HepG2 (cell line): ENCODE results near the gene CEP162. TPM values are rescaled to one million over a fixed set of nuclear protein-coding genes. Genes with fewer than 3 reads are reported as not detected.
"Not testable (repeated sequence)": the region's sequence is repeated elsewhere in the genome, so short reads cannot be mapped to it uniquely, and the experiment has no call there.

ENCODE experiments used
- ATAC-seq: fragments of 200-7000 bp; cut with Tn5 transposase; 3 replicates; pipeline ENCODE4 v1.9.1; 2020; ENCODE audit warnings: mild to moderate bottlenecking, moderate library complexity
- BruUV-seq: library from RNA; stranded (reverse); fragments of 400-500 nt; replicated peaks from 2 replicates; lab custom pipeline; 2021; lab: Mats Ljungman, UMichigan
- CTCF ChIA-PET: fragments of 300-600 bp; formaldehyde crosslinking; extraction: SDS; loops from one replicate; lab custom pipeline; 2021; ENCODE audit warnings: low total read pairs, inconsistent platforms, low intra/inter-chr PET ratio; lab: Yijun Ruan, JAX
- POLR2A ChIA-PET: fragments of 350-600 bp; sonication (Branson Sonifier 250); formaldehyde crosslinking; loops from one replicate; lab custom pipeline; 2020; ENCODE audit warnings: antibody characterized with exemption, inconsistent platforms; lab: Yijun Ruan, JAX
- DNase-seq: peaks from one replicate; pipeline ENCODE4 v3.0.0-alpha.2; 2015; ENCODE audit warnings: low spot score
- FAIRE-seq: peaks from 3 replicates; lab custom pipeline; 2011; peaks lifted over from hg19 to GRCh38; lab: Jason Lieb, UNC
- H2AFZ ChIP-seq: one replicate; pipeline ENCODE4 v1.6.1; 2011; ENCODE audit warnings: low read length, inconsistent platforms
- H3K27ac ChIP-seq: fragments of 300-600 bp; 3 replicates; pipeline ENCODE4 v1.8.0; 2011; ENCODE audit warnings: mixed run types, mild to moderate bottlenecking, mixed read lengths, low read length, inconsistent platforms; ENCODE audit not compliant: insufficient read depth; ENCODE audit errors: extremely low read length
- H3K27me3 ChIP-seq, 2 experiments: fragments of 200-600 bp in 1 of 2; 2 replicates in 1 of 2; 3 replicates in 1 of 2; pipeline versions ENCODE4 v1.6.0 to v1.8.0; 2011; ENCODE audit warnings: low read length in 2 of 2, mild to moderate bottlenecking in 2 of 2, moderate library complexity in 2 of 2, inconsistent platforms in 1 of 2; ENCODE audit not compliant: insufficient read depth in 2 of 2, control insufficient read depth in 1 of 2
- H3K36me3 ChIP-seq, 2 experiments: fragments of 200-600 bp in 1 of 2; replicated peaks in 1 of 2; 2 replicates in 1 of 2; 3 replicates in 1 of 2; pipeline versions ENCODE4 v1.5.1 to v1.8.0; 2011; ENCODE audit warnings: low read length in 2 of 2, inconsistent platforms in 1 of 2; ENCODE audit not compliant: insufficient read depth in 2 of 2, control insufficient read depth in 1 of 2
- H3K4me1 ChIP-seq: 2 replicates; pipeline ENCODE4 v1.5.1; 2012; ENCODE audit warnings: low read length, inconsistent platforms; ENCODE audit not compliant: insufficient read depth
- H3K4me2 ChIP-seq: 2 replicates; pipeline ENCODE4 v1.6.0; 2011; ENCODE audit warnings: low read depth, low read length, inconsistent platforms
- H3K4me3 ChIP-seq, 3 experiments: fragments of 200-600 bp in 1 of 3; sonication (generic), shearing (Covaris generic) in 1 of 3; replicated peaks in 1 of 3; 2 replicates each; pipeline ENCODE4 v1.5.1; 2011 to 2016; ENCODE audit warnings: low read length in 3 of 3, inconsistent platforms in 2 of 3, low read depth in 2 of 3, mild to moderate bottlenecking in 2 of 3, control low read depth in 1 of 3, mixed read lengths in 1 of 3; ENCODE audit not compliant: insufficient read depth in 1 of 3
- H3K79me2 ChIP-seq: one replicate; pipeline ENCODE4 v1.6.1; 2011; ENCODE audit warnings: low read length, inconsistent platforms; ENCODE audit not compliant: insufficient read depth
- H3K9ac ChIP-seq: 2 replicates; pipeline ENCODE4 v1.6.0; 2011; ENCODE audit warnings: mild to moderate bottlenecking, low read depth, low read length, inconsistent platforms; ENCODE audit not compliant: insufficient read depth
- H3K9me3 ChIP-seq: 2 replicates; pipeline ENCODE4 v1.5.1; 2012; ENCODE audit warnings: mild to moderate bottlenecking, low read length
- H4K20me1 ChIP-seq: 2 replicates; pipeline ENCODE4 v1.6.0; 2011; ENCODE audit warnings: inconsistent platforms, mild to moderate bottlenecking, low read length, moderate library complexity; ENCODE audit not compliant: insufficient read depth
- ATF7 ChIP-seq, 2 experiments: fragments of 450-650 bp in 1 of 2; sonication (generic) in 1 of 2; formaldehyde crosslinking in 1 of 2; IDR thresholded peaks; 2 replicates each; pipeline versions ENCODE4 v1.4.0 to v1.6.1; 2016 to 2020; ENCODE audit warnings: antibody characterized with exemption in 1 of 2, mild to moderate bottlenecking in 1 of 2, missing genetic modification reagents in 1 of 2
- CREB1 ChIP-seq, 2 experiments: fragments of 450-650 bp in 1 of 2; IDR thresholded peaks; 2 replicates each; pipeline ENCODE4 v1.6.1; 2016 to 2017; ENCODE audit warnings: control low read depth in 1 of 2, mild to moderate bottlenecking in 1 of 2, missing compliant biosample characterization in 1 of 2, missing genetic modification characterization in 1 of 2
- ISL2 ChIP-seq: sonication (generic); formaldehyde crosslinking; IDR thresholded peaks from 2 replicates; pipeline ENCODE4 v1.5.0; 2020; ENCODE audit warnings: missing genetic modification reagents
- NFYB ChIP-seq: sonication (generic); formaldehyde crosslinking; IDR thresholded peaks from 2 replicates; pipeline ENCODE4 v1.4.0; 2020; ENCODE audit warnings: missing genetic modification reagents
- NR3C1 ChIP-seq: sonication (generic); formaldehyde crosslinking; IDR thresholded peaks from 2 replicates; pipeline ENCODE4 v1.4.0; 2020; ENCODE audit warnings: missing genetic modification reagents
- SIN3A ChIP-seq: IDR thresholded peaks from 2 replicates; pipeline ENCODE4 v1.6.1; 2011; ENCODE audit warnings: low read depth, mild to moderate bottlenecking, control low read depth, low read length, borderline replicate concordance
- WIZ ChIP-seq: sonication (generic); formaldehyde crosslinking; IDR thresholded peaks from 2 replicates; pipeline ENCODE4 v1.5.1; 2020; ENCODE audit warnings: mild to moderate bottlenecking, missing genetic modification reagents
- ZNF333 ChIP-seq: sonication (generic); formaldehyde crosslinking; IDR thresholded peaks from 2 replicates; pipeline ENCODE4 v1.4.0; 2020; ENCODE audit warnings: mild to moderate bottlenecking, missing genetic modification reagents, borderline replicate concordance
- ZSCAN12 ChIP-seq: sonication (generic); formaldehyde crosslinking; IDR thresholded peaks from 2 replicates; pipeline ENCODE4 v1.9.0; 2021; ENCODE audit warnings: mild to moderate bottlenecking, missing genetic modification reagents
- WGBS: methylation state at CpG from one replicate; pipeline ENCODE4 v1.1.6; 2017; ENCODE audit warnings: low lambda C conversion rate; 5-methylcytosine and 5-hydroxymethylcytosine counted together
- in situ Hi-C: cut with HindIII; loops from 2 replicates; pipeline ENCODE4 v1.10.0; 2017; ENCODE audit warnings: low pct_unique_long_range_greater_than_20kb; ENCODE audit not compliant: extremely low pct_ligation_motif_present
- intact Hi-C: fragments of 100-400 bp; cut with micrococcal nuclease; formaldehyde crosslinking; loops from one replicate; pipeline ENCODE4 v1.10.0; 2022; ENCODE audit not compliant: unreplicated experiment
- polyA plus RNA-seq, 8 experiments: library from polyadenylated mRNA; depleted of rRNA in 3 of 8; stranded (reverse) in 7 of 8; unstranded in 1 of 8; fragments of >200 nt; fragmentation: Illumina TruSeq in 4 of 8; extraction: Trizol in 4 of 8; gene quantifications; 2 replicates each; pipeline versions ENCODE4 v1.2.1 to v1.2.3, GENCODE V29; 2011 to 2016; ENCODE audit warnings: low read depth in 4 of 8, missing spikeins in 1 of 8, mixed read lengths in 1 of 8; ENCODE audit not compliant: insufficient read depth in 1 of 8
- total RNA-seq, 5 experiments: library from RNA; depleted of rRNA; stranded (reverse); fragments of >200 nt; fragmentation: Illumina TruSeq; extraction: Trizol; gene quantifications; 2 replicates each; pipeline ENCODE4 v1.2.3, GENCODE V29; 2016; ENCODE audit warnings: low read depth in 1 of 5

The CEP162 gene
- total and polyA plus RNA-seq, 2 of the 13 experiments (the other 11 are each of a cell fraction or from before 2014, with no cell fraction given): 0.50 to 7.9 TPM

DNA sequence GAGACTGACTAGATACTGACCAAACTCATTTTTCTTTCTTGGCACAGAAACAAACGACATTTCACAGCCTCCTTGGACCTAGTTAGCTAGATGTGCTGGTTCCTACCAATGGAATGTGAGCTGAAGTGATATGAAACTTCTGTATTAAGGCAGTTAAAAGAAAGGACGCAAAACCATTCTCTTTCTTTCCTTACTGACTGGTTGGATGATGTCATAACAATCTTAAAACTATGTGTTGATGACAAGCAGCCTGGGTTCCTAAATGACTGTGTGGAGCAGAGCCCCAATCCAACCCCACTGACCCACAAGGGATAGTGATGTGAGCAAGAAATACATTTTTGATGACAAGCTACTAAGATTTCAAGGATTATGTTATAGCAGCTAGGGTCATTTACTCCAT lies 35.6 kb downstream of the CEP162 start:
- ChIA-PET POLR2A (no interaction called here), CTCF (no interaction called here)
- Histone ChIP-seq H4K20me1 (no peaks in the 10 kb centered on the region), H3K4me2 (no peak overlapping the region), H3K9ac (no peak overlapping the region), H3K36me3 (peaks cover 0 to 24% of the 10 kb centered on the region in 2 experiments; a peak in 2 of 5 replicates), H2AFZ (no peak overlapping the region), H3K79me2 (no peaks in the 10 kb centered on the region), H3K4me3 (no peak overlapping the region), H3K27me3 (no peaks in the 10 kb centered on the region), H3K9me3 (no peaks in the 10 kb centered on the region), H3K4me1 (no peaks in the 10 kb centered on the region), H3K27ac (no peak overlapping the region)
- no peak for DNase-seq
- ATAC-seq: no peak
- intact Hi-C loops (no loop called here), in situ Hi-C loops (no loop called here)
- 97% methylated on average over 2 of the region's 2 CpGs for WGBS
- TF ChIP-seq ISL2 (CRISPR knock-in tag): no peak
- TF ChIP-seq SIN3A: no peak
- no peak for TF ChIP-seq NFYB (CRISPR knock-in tag)
- TF ChIP-seq WIZ (CRISPR knock-in tag): no peak
- TF ChIP-seq ZNF333 (CRISPR knock-in tag): no peak
- no peak for TF ChIP-seq ZSCAN12
- no peak for TF ChIP-seq NR3C1 (CRISPR knock-in tag)
- TF ChIP-seq ATF7 (IDR thresholded peaks at IDR 0.05): peak; percentile 62
- no peak for TF ChIP-seq ATF7 (CRISPR knock-in tag; IDR thresholded peaks at IDR 0.05)
- peak; percentile 50; the same call in 1 of the 2 replicates for TF ChIP-seq CREB1 (IDR thresholded peaks at IDR 0.05)
- TF ChIP-seq CREB1 (CRISPR knock-in tag; IDR thresholded peaks at IDR 0.05): no peak
- BruUV-seq: no TSS peak
- no peak for FAIRE-seq

DNA sequence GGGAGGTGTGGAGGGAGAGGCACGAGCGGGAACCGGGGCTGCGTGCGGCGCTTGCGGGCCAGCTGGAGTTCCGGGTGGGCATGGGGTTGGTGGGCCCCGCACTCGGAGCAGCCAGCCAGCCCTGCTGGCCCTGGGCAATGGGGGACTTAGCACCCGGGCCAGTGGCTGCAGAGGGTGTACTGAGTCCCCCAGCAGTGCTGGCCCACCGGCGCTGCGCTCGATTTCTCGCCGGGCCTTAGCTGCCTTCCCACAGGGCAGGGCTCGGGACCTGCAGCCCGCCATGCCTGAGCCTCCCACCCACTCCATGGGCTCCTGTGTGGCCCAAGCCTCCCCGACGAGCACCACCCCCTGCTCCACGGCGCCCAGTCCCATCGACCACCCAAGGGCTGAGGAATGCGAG lies 38.1 kb downstream of the CEP162 start:
- H3K27ac ChIP-seq, CTCF ChIA-PET, FAIRE-seq, H3K79me2 ChIP-seq, POLR2A ChIA-PET, H3K4me3 ChIP-seq, ATAC-seq, H4K20me1 ChIP-seq, H3K4me1 ChIP-seq, H3K27me3 ChIP-seq, H3K9ac ChIP-seq, intact Hi-C loops, DNase-seq, in situ Hi-C loops, H3K9me3 ChIP-seq, H2AFZ ChIP-seq, BruUV-seq, H3K4me2 ChIP-seq: not testable (repeated sequence)
- H3K36me3 ChIP-seq: peaks cover 1 to 22% of the 10 kb centered on the region in 2 experiments; a peak in 3 of 5 replicates
- WGBS: 91% methylated on average over 7 of the region's 25 CpGs
